Tibial nerve (tissue), 4 donors: ENCODE data around the gene MT1X. TPM values are rescaled to one million over a fixed set of nuclear protein-coding genes. Genes with fewer than 3 reads are reported as not detected.
"Not testable (repeated sequence)": the region's sequence is repeated elsewhere in the genome, so short reads cannot be mapped to it uniquely, and the experiment has no call there.

Source experiments
- DNase-seq, 2 donors: peaks; one replicate each; pipeline ENCODE4 v3.0.0-alpha.2; 2019; ENCODE audit warnings: low spot score in 2 of 2
- H3K27ac ChIP-seq, 4 donors: fragments of 200-600 bp; sonication (generic) in 3 of 4; one replicate each; pipeline ENCODE4 v1.5.1; 2017 to 2019; ENCODE audit warnings: mild to moderate bottlenecking in 1 of 4
- H3K27me3 ChIP-seq, 2 donors: fragments of 200-600 bp; sonication (generic) in 1 of 2; one replicate each; pipeline versions ENCODE4 v1.5.1 to v1.6.0; 2017 to 2019
- H3K36me3 ChIP-seq, 3 donors: fragments of 200-600 bp; sonication (generic); one replicate each; pipeline ENCODE4 v1.5.1; 2018 to 2019
- H3K4me1 ChIP-seq, 4 donors: fragments of 200-600 bp; sonication (generic) in 3 of 4; one replicate each; pipeline ENCODE4 v1.5.1; 2017 to 2019
- H3K4me3 ChIP-seq, 4 donors: fragments of 200-600 bp; sonication (generic) in 3 of 4; one replicate each; pipeline ENCODE4 v1.5.1; 2017 to 2019; ENCODE audit warnings: mild to moderate bottlenecking in 1 of 4, moderate library complexity in 1 of 4
- H3K9me3 ChIP-seq, 4 donors: fragments of 200-600 bp; sonication (generic) in 3 of 4; one replicate each; pipeline ENCODE4 v1.5.1; 2017 to 2019
- EP300 ChIP-seq, 2 donors: sonication (generic); formaldehyde crosslinking; IDR thresholded peaks; one replicate each; pipeline ENCODE4 v1.6.1; 2017; ENCODE audit warnings: antibody characterized with exemption in 2 of 2, mild to moderate bottlenecking in 1 of 2
- POLR2A ChIP-seq, 2 donors: fragments of 450-650 bp; IDR thresholded peaks; one replicate each; pipeline ENCODE4 v1.6.1; 2017; ENCODE audit warnings: antibody characterized with exemption in 2 of 2, mild to moderate bottlenecking in 2 of 2, moderate library complexity in 2 of 2
- WGBS, 2 donors: methylation state at CpG; one replicate each; pipeline ENCODE4 v1.1.5; 2018; 5-methylcytosine and 5-hydroxymethylcytosine counted together
- total RNA-seq, 4 donors: library from RNA; depleted of rRNA; stranded (reverse); fragments of >200 nt; gene quantifications; one replicate each; pipeline ENCODE4 v1.1.0, GENCODE V29; 2016
- TF ChIP-seq, protein P1 (sequence below), 5 experiments: fragments of 200-600 bp in 3 of 5; fragments of 450-650 bp in 2 of 5; sonication (generic) in 3 of 5; IDR thresholded peaks; one replicate each; pipeline ENCODE4 v1.5.1; 2016 to 2019; ENCODE audit warnings: antibody characterized with exemption in 5 of 5, mild to moderate bottlenecking in 3 of 5, moderate library complexity in 2 of 5

MT1X gene
- total RNA-seq, 4 donors from 2014 or later, result 457 to 1,918 (median 1,024) TPM

DNA sequence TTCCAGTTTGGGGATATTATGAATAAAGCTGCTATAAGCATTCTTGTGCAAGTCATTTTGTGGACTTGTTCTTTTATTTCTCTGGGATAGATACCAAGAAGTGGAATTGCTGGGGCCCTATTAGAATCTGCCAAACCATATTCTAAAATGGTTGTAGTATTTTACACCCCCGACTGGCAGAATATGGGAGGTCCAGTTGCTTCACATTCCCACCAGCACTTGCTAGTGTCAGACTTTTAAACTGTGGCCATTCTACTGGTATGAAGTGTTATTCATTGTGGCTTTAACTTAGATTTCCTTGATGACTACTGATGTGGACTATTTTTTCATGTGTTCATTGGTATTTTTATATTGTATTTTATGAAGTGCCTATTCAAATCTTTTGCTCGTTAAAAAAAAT is 29.6 kb downstream of the MT1X start:
- H3K36me3 ChIP-seq, result no peaks in the 10 kb centered on the region
- H3K27me3 ChIP-seq, result no peaks in the 10 kb centered on the region
- WGBS, 2 donors, result 89% methylated on average over 2 of the region's 2 CpGs

DNA sequence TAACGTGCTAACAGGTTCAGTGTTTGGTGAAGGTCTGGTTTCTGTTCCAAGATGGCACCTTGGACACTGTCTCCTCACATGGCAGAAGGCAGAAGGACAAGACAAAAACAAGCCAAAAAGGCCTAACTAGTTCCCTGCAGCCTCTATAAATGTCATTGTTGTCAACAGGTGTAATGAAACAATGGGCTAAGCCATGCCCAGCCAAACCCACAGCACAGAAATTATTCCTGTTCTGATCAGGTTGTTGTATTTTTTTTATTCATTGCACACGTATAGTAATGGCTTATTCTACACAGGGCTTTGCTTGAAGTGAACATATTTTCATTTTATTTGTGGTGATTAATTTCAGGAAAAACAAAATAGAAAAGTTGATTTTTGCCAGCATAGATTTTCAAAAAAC is 31.5 kb downstream of the MT1X start:
- Histone ChIP-seq H3K27me3 (no peaks in the 10 kb centered on the region), H3K4me1 (no peaks in the 10 kb centered on the region), H3K9me3 (no peaks in the 10 kb centered on the region), H3K27ac (no peak overlapping the region), H3K4me3 (no peak overlapping the region), H3K36me3 (no peaks in the 10 kb centered on the region)
- no peak for TF ChIP-seq POLR2A (IDR thresholded peaks at IDR 0.05)
- TF ChIP-seq, protein P1, sequence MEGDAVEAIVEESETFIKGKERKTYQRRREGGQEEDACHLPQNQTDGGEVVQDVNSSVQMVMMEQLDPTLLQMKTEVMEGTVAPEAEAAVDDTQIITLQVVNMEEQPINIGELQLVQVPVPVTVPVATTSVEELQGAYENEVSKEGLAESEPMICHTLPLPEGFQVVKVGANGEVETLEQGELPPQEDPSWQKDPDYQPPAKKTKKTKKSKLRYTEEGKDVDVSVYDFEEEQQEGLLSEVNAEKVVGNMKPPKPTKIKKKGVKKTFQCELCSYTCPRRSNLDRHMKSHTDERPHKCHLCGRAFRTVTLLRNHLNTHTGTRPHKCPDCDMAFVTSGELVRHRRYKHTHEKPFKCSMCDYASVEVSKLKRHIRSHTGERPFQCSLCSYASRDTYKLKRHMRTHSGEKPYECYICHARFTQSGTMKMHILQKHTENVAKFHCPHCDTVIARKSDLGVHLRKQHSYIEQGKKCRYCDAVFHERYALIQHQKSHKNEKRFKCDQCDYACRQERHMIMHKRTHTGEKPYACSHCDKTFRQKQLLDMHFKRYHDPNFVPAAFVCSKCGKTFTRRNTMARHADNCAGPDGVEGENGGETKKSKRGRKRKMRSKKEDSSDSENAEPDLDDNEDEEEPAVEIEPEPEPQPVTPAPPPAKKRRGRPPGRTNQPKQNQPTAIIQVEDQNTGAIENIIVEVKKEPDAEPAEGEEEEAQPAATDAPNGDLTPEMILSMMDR (IDR thresholded peaks at IDR 0.05), result no peak
- TF ChIP-seq EP300 (IDR thresholded peaks at IDR 0.05), result no peak
- 84 to 96% methylated on average over 2 of the region's 2 CpGs for WGBS, 2 donors
- DNase-seq, result no peak

More for the DNA sequence above, 29.6 kb downstream of the MT1X start:
- no peak for TF ChIP-seq POLR2A (IDR thresholded peaks at IDR 0.05)
- no peak for TF ChIP-seq EP300 (IDR thresholded peaks at IDR 0.05)
- TF ChIP-seq, protein P1 (IDR thresholded peaks at IDR 0.05), result no peak
- Histone ChIP-seq H3K4me1 (no peaks in the 10 kb centered on the region), H3K27ac (no peak overlapping the region), H3K9me3 (no peaks in the 10 kb centered on the region), H3K4me3 (no peak overlapping the region)
- DNase-seq, result no peak

DNA sequence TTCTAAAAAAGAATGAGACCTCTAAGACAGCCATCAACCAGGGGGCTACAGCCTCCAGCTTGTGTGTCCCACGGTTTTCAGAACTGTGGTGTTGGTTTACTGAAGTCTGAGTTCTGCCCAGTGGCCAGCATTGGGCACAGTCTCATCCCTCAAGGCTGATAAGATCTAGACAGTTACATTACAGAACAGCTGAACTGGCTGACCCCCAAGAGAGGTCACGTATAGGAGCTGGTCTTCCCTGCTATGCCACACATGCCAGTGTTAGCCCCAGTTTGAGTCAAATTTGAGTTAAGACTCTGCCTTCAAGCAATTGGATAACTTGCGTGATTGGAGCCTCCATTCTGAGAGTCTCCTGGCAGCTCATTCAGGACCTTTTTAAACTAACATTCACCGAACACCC is 32.9 kb downstream of the MT1X start:
- TF ChIP-seq POLR2A (IDR thresholded peaks at IDR 0.05), result no peak
- no peak for TF ChIP-seq EP300 (IDR thresholded peaks at IDR 0.05)
- TF ChIP-seq, protein P1 (IDR thresholded peaks at IDR 0.05), result no peak
- H3K27me3 ChIP-seq, result no peaks in the 10 kb centered on the region
- H3K4me3 ChIP-seq, result no peak overlapping the region
- 70 to 76% methylated on average over 4 of the region's 4 CpGs for whole genome bisulfite sequencing, 2 donors
- H3K36me3 ChIP-seq, result no peaks in the 10 kb centered on the region
- no peak for DNase-seq
- no peaks in the 10 kb centered on the region for H3K9me3 ChIP-seq
- H3K4me1 ChIP-seq, result no peaks in the 10 kb centered on the region
- no peak overlapping the region for H3K27ac ChIP-seq

DNA sequence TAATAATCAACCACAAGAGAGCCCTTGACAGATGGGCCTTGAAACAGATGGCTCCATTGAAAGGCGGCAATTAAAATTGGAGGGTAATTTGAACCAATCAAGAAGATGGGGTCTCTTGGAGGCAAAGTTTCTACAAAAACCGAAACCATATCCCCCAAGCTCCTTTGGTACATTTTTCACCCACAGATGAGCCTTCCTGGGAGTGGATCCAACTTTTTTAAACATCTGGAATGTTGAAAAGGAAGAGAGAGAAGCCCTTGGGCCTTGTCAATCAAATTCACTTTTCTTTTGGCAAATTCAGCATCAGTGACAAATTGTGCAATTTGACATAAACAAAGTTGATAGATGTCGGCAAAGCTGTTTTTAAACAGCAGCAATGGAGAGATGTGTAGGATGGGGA is 34.5 kb downstream of the MT1X start:
- WGBS, 2 donors, result 58 to 66% methylated on average over 3 of the region's 3 CpGs
- Histone ChIP-seq H3K4me1 (no peaks in the 10 kb centered on the region), H3K27ac (no peak overlapping the region), H3K27me3 (no peaks in the 10 kb centered on the region), H3K9me3 (no peaks in the 10 kb centered on the region), H3K36me3 (no peaks in the 10 kb centered on the region), H3K4me3 (no peak overlapping the region)
- TF ChIP-seq, protein P1 (IDR thresholded peaks at IDR 0.05), result no peak
- TF ChIP-seq EP300 (IDR thresholded peaks at IDR 0.05) (no peak), POLR2A (IDR thresholded peaks at IDR 0.05) (no peak)
- no peak for DNase-seq

DNA sequence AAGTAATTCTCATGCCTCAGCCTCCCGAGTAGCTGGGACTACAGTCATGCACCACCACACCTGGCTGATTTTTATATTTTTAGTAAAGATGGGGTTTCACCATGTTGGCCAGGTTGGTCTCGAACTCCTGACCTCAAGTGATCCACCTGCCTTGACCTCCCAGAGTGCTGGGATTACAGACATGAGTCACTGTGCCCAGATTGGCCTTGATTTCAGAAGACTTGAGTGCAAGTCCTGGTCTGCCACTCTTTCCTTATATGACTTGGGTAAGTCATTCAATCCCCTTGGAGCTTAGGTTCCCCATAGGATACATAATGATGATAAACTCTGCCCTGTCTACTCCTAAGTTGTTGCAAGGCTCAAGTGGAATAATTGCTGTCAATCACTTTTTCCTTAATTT is 35.3 kb downstream of the MT1X start:
- H3K36me3 ChIP-seq, H3K27ac ChIP-seq, H3K27me3 ChIP-seq, H3K4me1 ChIP-seq, H3K4me3 ChIP-seq, H3K9me3 ChIP-seq, DNase-seq: not testable (repeated sequence)
- WGBS, 2 donors, result 86 to 88% methylated on average over 2 of the region's 2 CpGs

DNA sequence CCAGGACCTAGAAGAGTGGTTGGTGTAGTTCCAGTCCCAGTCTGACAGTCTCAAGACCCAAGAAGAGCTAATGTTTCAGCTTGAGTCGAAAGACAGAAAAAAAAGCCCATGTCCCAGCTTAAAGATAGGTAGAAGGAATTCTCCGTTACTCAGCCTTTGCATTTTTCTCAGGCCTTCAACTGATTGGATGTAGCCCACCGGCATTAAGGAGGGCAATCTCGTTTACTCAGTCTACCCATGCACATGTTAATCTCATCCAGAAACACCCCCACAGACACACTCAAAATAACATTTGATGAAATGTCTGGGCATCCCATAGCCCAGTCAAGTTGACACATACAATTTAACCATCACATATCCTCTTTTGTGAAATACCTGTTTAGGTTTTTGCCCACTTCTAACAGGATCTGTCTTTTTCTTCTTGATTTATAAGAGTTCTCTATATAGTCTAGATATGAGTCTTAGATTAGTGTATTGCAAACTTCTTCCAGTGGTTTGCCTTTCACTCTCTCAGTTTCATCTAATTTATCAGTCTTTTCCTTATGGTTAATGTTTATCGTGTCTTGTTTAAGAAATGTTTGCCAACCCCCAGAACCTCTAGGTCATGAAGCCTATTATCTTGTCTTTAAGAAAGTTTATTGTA is 40.1 kb downstream of the MT1X start:
- 70% methylated on average over 5 of the region's 5 CpGs for WGBS, 2 donors
- Histone ChIP-seq H3K4me3 (no peak overlapping the region), H3K27me3 (no peaks in the 10 kb centered on the region), H3K4me1 (peaks cover 0 to under 1% (median 0%) of the 10 kb centered on the region in 4 donors), H3K9me3 (no peaks in the 10 kb centered on the region), H3K27ac (no peak overlapping the region), H3K36me3 (no peaks in the 10 kb centered on the region)
- DNase-seq, result no peak
- TF ChIP-seq EP300 (IDR thresholded peaks at IDR 0.05) (no peak), POLR2A (IDR thresholded peaks at IDR 0.05) (no peak)
- TF ChIP-seq, protein P1 (IDR thresholded peaks at IDR 0.05), result no peak
